ENCODE measurements around the gene TENM3. TPM values are rescaled to one million over a fixed set of nuclear protein-coding genes. Genes with fewer than 3 reads are reported as not detected.

TENM3 gene
- total and polyA plus RNA-seq, 3 donors from 2014 or later = 10.9 to 42.7 (median 42.2) TPM

DNA sequence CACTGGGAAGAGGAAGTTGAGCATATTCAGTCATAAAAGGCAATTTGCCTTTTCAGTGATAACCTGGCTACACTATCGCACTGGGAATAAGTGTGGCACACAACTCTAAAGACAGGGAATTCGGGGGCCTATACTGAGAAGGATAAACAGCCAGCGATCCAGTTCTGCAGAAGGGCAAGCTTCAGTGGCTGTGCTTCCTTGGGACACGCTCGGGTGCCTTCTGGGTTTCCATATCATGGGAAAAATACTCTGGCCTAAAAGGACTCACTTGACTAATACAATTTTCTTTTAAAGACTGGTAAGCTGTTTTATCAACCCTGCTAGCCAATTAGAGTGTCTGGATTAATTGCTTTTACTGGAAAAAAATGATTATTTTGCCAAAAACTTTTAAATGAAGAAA is 58.5 kb downstream of the TENM3 start:
- WGBS, 2 donors = 89 to 93% methylated on average over 5 of the region's 5 CpGs
- intact Hi-C loops (cut with DNase I; ENCODE audit: low total_unique reads) = no loop called here
- no peak for DNase-seq

GRCh38 chr4:182303847-182304246 is 60.6 kb downstream of the TENM3 start:
- 90 to 97% methylated on average over 5 of the region's 5 CpGs for WGBS, 2 donors
- Histone ChIP-seq H3K4me1 (no peaks in the 10 kb centered on the region), H3K36me3 (ENCODE audit: low read depth, missing control alignments) (no peaks in the 10 kb centered on the region), H3K4me3 (no peak overlapping the region), H3K27ac (no peak overlapping the region), H3K9me3 (no peaks in the 10 kb centered on the region), H3K27me3 (no peaks in the 10 kb centered on the region)
- intact Hi-C loops (cut with DNase I; ENCODE audit: low total_unique reads) = no loop called here
- TF ChIP-seq CTCF (IDR thresholded peaks at IDR 0.05) = no peak
- TF ChIP-seq POLR2A (IDR thresholded peaks at IDR 0.05) = no peak
- no peak for DNase-seq

More for the DNA sequence above, 58.5 kb downstream of the TENM3 start:
- no peak for TF ChIP-seq POLR2A (IDR thresholded peaks at IDR 0.05)
- TF ChIP-seq CTCF (IDR thresholded peaks at IDR 0.05) = no peak
- H3K9me3 ChIP-seq = no peaks in the 10 kb centered on the region
- no peaks in the 10 kb centered on the region for H3K27me3 ChIP-seq
- no peak overlapping the region for H3K27ac ChIP-seq
- no peak overlapping the region for H3K4me3 ChIP-seq
- H3K36me3 ChIP-seq (ENCODE audit: low read depth, missing control alignments) = no peaks in the 10 kb centered on the region
- no peaks in the 10 kb centered on the region for H3K4me1 ChIP-seq

DNA sequence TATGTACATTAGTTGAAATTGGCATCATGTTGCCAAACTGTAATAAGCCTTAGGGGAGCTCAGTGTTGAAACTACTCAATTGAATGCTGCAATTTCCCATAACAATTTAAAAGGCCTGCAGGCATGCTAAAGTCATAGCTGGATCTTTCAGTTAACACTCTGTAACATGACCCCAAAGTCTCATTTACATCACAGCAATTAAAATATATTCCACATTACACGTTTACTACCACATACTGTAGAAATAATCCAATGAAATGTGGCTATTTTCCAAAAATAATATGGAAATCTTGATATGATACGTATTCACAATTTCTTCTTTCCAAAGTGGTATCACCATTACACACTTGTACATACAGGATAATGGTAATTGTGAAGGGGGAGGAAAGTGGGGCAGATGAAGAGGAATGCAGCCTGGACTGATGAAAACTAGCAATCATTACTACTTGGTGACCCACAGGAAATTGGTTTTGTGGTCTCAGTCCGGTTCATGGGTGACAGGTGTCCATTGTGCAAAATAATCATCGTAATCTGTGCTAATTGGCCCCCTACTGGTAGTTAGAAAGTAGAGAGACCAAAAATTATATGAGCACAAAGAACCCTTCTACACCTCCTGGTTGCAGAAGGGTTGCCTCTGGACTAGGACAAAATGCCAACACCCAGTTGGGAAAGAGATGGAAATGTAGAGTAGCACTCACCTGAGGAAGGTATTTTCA is 63.7 kb downstream of the TENM3 start:
- TF ChIP-seq CTCF (IDR thresholded peaks at IDR 0.05) (no peak), POLR2A (IDR thresholded peaks at IDR 0.05) (no peak)
- no peak overlapping the region for H3K4me3 ChIP-seq
- H3K4me1 ChIP-seq = no peaks in the 10 kb centered on the region
- WGBS, 2 donors = 83 to 91% methylated on average over 4 of the region's 4 CpGs
- no peaks in the 10 kb centered on the region for H3K27me3 ChIP-seq
- H3K36me3 ChIP-seq (ENCODE audit: low read depth, missing control alignments) = no peaks in the 10 kb centered on the region
- no peak for DNase-seq
- intact Hi-C loops (cut with DNase I; ENCODE audit: low total_unique reads) = no loop called here
- no peaks in the 10 kb centered on the region for H3K9me3 ChIP-seq
- no peak overlapping the region for H3K27ac ChIP-seq

- Histone ChIP-seq H3K36me3 (ENCODE audit: low read depth, missing control alignments) (no peaks in the 10 kb centered on the region), H3K9me3 (no peaks in the 10 kb centered on the region), H3K27ac (no peak overlapping the region), H3K27me3 (no peaks in the 10 kb centered on the region), H3K4me1 (no peaks in the 10 kb centered on the region), H3K4me3 (no peak overlapping the region)
- intact Hi-C loops (cut with DNase I; ENCODE audit: low total_unique reads) = no loop called here
- peak; percentile 20 for DNase-seq
- TF ChIP-seq POLR2A (IDR thresholded peaks at IDR 0.05) (no peak), CTCF (IDR thresholded peaks at IDR 0.05) (no peak)
- WGBS, 2 donors = 58 to 67% methylated on average over 2 of the region's 2 CpGs
Observed at GRCh38 chr4:182307746-182308145, 64.5 kb downstream of the TENM3 start.

DNA sequence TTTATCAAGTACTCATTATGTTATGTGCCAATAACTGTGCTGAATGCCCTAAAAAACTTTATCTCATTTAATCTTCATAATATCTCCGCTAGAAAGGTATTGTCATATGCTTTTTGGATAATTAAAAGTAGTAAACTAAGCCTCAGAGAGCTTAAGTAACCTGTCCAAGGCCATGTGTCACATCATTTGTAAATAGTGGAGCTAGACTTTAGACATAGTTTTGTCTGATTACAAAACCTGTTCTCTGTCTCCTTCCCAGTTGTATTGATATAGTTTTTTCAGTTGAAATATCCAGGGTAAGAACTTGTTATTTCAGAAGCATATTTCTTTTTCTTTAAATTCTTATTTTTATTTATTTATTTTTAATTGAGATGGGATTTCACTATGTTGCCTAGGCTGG is 66.7 kb downstream of the TENM3 start:
- no peaks in the 10 kb centered on the region for H3K4me1 ChIP-seq
- H3K27ac ChIP-seq = no peak overlapping the region
- H3K9me3 ChIP-seq = no peaks in the 10 kb centered on the region
- no peak for TF ChIP-seq POLR2A (IDR thresholded peaks at IDR 0.05)
- TF ChIP-seq CTCF (IDR thresholded peaks at IDR 0.05) = no peak
- no peak overlapping the region for H3K4me3 ChIP-seq
- H3K27me3 ChIP-seq = no peaks in the 10 kb centered on the region
- intact Hi-C loops (cut with DNase I; ENCODE audit: low total_unique reads) = no loop called here
- WGBS, 2 donors = 95 to 97% methylated on average over 1 of the region's 1 CpG
- no peak for DNase-seq
- no peaks in the 10 kb centered on the region for H3K36me3 ChIP-seq (ENCODE audit: low read depth, missing control alignments)

All from testis (tissue), 3 donors.